HG03521 (cell line): ENCODE results near the gene RAB11A.

ENCODE experiments used
- ATAC-seq: cut with Tn5 transposase; IDR thresholded peaks from one replicate; pipeline ENCODE4 v1.9.1; 2021; ENCODE audit warnings: mild to moderate bottlenecking, moderate library complexity; ENCODE audit not compliant: unreplicated experiment

RAB11A gene

GRCh38 chr15:65935391-65935790 is 66.1 kb downstream of the RAB11A start:
- ATAC-seq = no peak

- ATAC-seq = no peak
Measured at GRCh38 chr15:65936282-65936681, 67.0 kb downstream of the RAB11A start.

- no peak for ATAC-seq
Measured at GRCh38 chr15:65937054-65937453, 67.8 kb downstream of the RAB11A start.

- no peak for ATAC-seq
Measured at GRCh38 chr15:65937476-65937875, 68.2 kb downstream of the RAB11A start.

GRCh38 chr15:65938604-65939003 is 69.3 kb downstream of the RAB11A start:
- ATAC-seq = no peak

GRCh38 chr15:65939901-65940617 is 70.8 kb downstream of the RAB11A start:
- ATAC-seq = no peak

GRCh38 chr15:65940618-65940909 is 71.3 kb downstream of the RAB11A start:
- ATAC-seq = no peak
